Neuron (in vitro differentiated cells): Measurements from ENCODE around the gene KHDC3L.
A peak's percentile ranks its signal among the peaks of the same experiment; 100 is the strongest.
"Not testable (repeated sequence)": the region's sequence is repeated elsewhere in the genome, so short reads cannot be mapped to it uniquely, and the experiment has no call there.

Source experiments
- H2AFZ ChIP-seq: one replicate; pipeline ENCODE4 v1.6.1; 2013; ENCODE audit warnings: low read depth, mild to moderate bottlenecking, inconsistent platforms, low read length, moderate library complexity
- H3K27me3 ChIP-seq: one replicate; pipeline ENCODE4 v1.6.1; 2013; ENCODE audit warnings: low read length; ENCODE audit not compliant: insufficient read depth
- H3K36me3 ChIP-seq: one replicate; pipeline ENCODE4 v1.6.1; 2013; ENCODE audit warnings: low read length; ENCODE audit not compliant: insufficient read depth
- H3K4me1 ChIP-seq: one replicate; pipeline ENCODE4 v1.6.1; 2013; ENCODE audit warnings: low read length; ENCODE audit not compliant: insufficient read depth
- H3K4me3 ChIP-seq: 2 replicates; pipeline ENCODE4 v1.5.1; 2013; ENCODE audit warnings: mild to moderate bottlenecking, low read length, moderate library complexity
- H3K9me3 ChIP-seq: one replicate; pipeline ENCODE4 v1.6.1; 2013; ENCODE audit warnings: low read length

Gene KHDC3L

GRCh38 chr6:73381531-73381930, 19.1 kb downstream of the KHDC3L start:
- H3K36me3 ChIP-seq, H3K4me1 ChIP-seq, H3K4me3 ChIP-seq, H2AFZ ChIP-seq, H3K9me3 ChIP-seq, H3K27me3 ChIP-seq: not testable (repeated sequence)

- no peaks in the 10 kb centered on the region for H3K4me1 ChIP-seq
- H3K4me3 ChIP-seq, result no peak overlapping the region
- no peaks in the 10 kb centered on the region for H3K27me3 ChIP-seq
- no peaks in the 10 kb centered on the region for H3K36me3 ChIP-seq
- no peaks in the 10 kb centered on the region for H3K9me3 ChIP-seq
- H2AFZ ChIP-seq, result no peak overlapping the region
Measured at GRCh38 chr6:73382462-73383113, 20.1 kb downstream of the KHDC3L start.

GRCh38 chr6:73388433-73388799, 26.0 kb downstream of the KHDC3L start:
- H3K4me1 ChIP-seq, result no peaks in the 10 kb centered on the region

GRCh38 chr6:73388800-73389512, 26.5 kb downstream of the KHDC3L start:
- Histone ChIP-seq H3K36me3 (no peaks in the 10 kb centered on the region), H3K9me3 (no peaks in the 10 kb centered on the region), H3K27me3 (no peaks in the 10 kb centered on the region), H2AFZ (peak overlapping the region; percentile 75), H3K4me1 (no peaks in the 10 kb centered on the region), H3K4me3 (peak overlapping the region; percentile 45)

More at GRCh38 chr6:73388433-73388799, 26.0 kb downstream of the KHDC3L start:
- Histone ChIP-seq H3K36me3 (no peaks in the 10 kb centered on the region), H3K4me3 (peak overlapping the region; percentile 45), H2AFZ (peak overlapping the region; percentile 75), H3K27me3 (no peaks in the 10 kb centered on the region), H3K9me3 (no peaks in the 10 kb centered on the region)

GRCh38 chr6:73389854-73390253, 27.4 kb downstream of the KHDC3L start:
- H3K36me3 ChIP-seq, result no peaks in the 10 kb centered on the region
- no peaks in the 10 kb centered on the region for H3K9me3 ChIP-seq
- H3K4me3 ChIP-seq, result no peak overlapping the region
- no peaks in the 10 kb centered on the region for H3K4me1 ChIP-seq
- H2AFZ ChIP-seq, result no peak overlapping the region
- no peaks in the 10 kb centered on the region for H3K27me3 ChIP-seq

GRCh38 chr6:73391675-73392074, 29.2 kb downstream of the KHDC3L start:
- no peaks in the 10 kb centered on the region for H3K4me1 ChIP-seq
- no peak overlapping the region for H3K4me3 ChIP-seq
- H2AFZ ChIP-seq, result no peak overlapping the region
- H3K9me3 ChIP-seq, result no peaks in the 10 kb centered on the region
- H3K36me3 ChIP-seq, result no peaks in the 10 kb centered on the region
- H3K27me3 ChIP-seq, result no peaks in the 10 kb centered on the region

- H3K27me3 ChIP-seq, H3K4me1 ChIP-seq, H3K9me3 ChIP-seq, H3K4me3 ChIP-seq, H2AFZ ChIP-seq, H3K36me3 ChIP-seq: not testable (repeated sequence)
Measured at GRCh38 chr6:73392188-73392587, 29.7 kb downstream of the KHDC3L start.

- no peak overlapping the region for H2AFZ ChIP-seq
- H3K4me1 ChIP-seq, result no peaks in the 10 kb centered on the region
- no peaks in the 10 kb centered on the region for H3K27me3 ChIP-seq
- H3K9me3 ChIP-seq, result no peaks in the 10 kb centered on the region
- H3K4me3 ChIP-seq, result no peak overlapping the region
- no peaks in the 10 kb centered on the region for H3K36me3 ChIP-seq
Measured at GRCh38 chr6:73393278-73393677, 30.8 kb downstream of the KHDC3L start.

GRCh38 chr6:73394577-73395354, 32.3 kb downstream of the KHDC3L start, which contains the start of gene DDX43:
TSS of gene DDX43 (plus strand) at chr6:73394828. CDS start at chr6:73394906, 78 bp downstream.
- Histone ChIP-seq H3K9me3 (no peaks in the 10 kb centered on the region), H3K36me3 (no peaks in the 10 kb centered on the region), H3K4me1 (no peaks in the 10 kb centered on the region), H2AFZ (no peak within 1 kb of the TSS), H3K27me3 (no peaks in the 10 kb centered on the region), H3K4me3 (no peak within 1 kb of the TSS)

GRCh38 chr6:73395875-73396274, 33.4 kb downstream of the KHDC3L start:
- H3K4me3 ChIP-seq, result no peak overlapping the region
- no peaks in the 10 kb centered on the region for H3K27me3 ChIP-seq
- no peak overlapping the region for H2AFZ ChIP-seq
- H3K9me3 ChIP-seq, result no peaks in the 10 kb centered on the region
- H3K36me3 ChIP-seq, result no peaks in the 10 kb centered on the region
- H3K4me1 ChIP-seq, result no peaks in the 10 kb centered on the region

GRCh38 chr6:73400656-73401055, 38.2 kb downstream of the KHDC3L start:
- Histone ChIP-seq H3K36me3 (no peaks in the 10 kb centered on the region), H2AFZ (no peak overlapping the region), H3K4me1 (no peaks in the 10 kb centered on the region), H3K27me3 (peaks cover 2% of the 10 kb centered on the region), H3K9me3 (no peaks in the 10 kb centered on the region), H3K4me3 (no peak overlapping the region)

- Histone ChIP-seq H3K9me3 (no peaks in the 10 kb centered on the region), H3K27me3 (peaks cover 2% of the 10 kb centered on the region), H3K4me1 (no peaks in the 10 kb centered on the region), H2AFZ (no peak overlapping the region), H3K36me3 (no peaks in the 10 kb centered on the region), H3K4me3 (no peak overlapping the region)
Measured at GRCh38 chr6:73409395-73409794, 46.9 kb downstream of the KHDC3L start.

- Histone ChIP-seq H3K4me1 (no peaks in the 10 kb centered on the region), H2AFZ (no peak overlapping the region)
Measured at GRCh38 chr6:73413102-73413501, 50.6 kb downstream of the KHDC3L start.

More at GRCh38 chr6:73413102-73413501, 50.6 kb downstream of the KHDC3L start:
- Histone ChIP-seq H3K36me3 (no peaks in the 10 kb centered on the region), H3K4me3 (no peak overlapping the region), H3K27me3 (no peaks in the 10 kb centered on the region), H3K9me3 (no peaks in the 10 kb centered on the region)
